HepG2 (cell line): ENCODE measurements around the gene TTC22. TPM values are rescaled to one million over a fixed set of nuclear protein-coding genes. Genes with fewer than 3 reads are reported as not detected.

ENCODE experiments used
- ATAC-seq: fragments of 200-7000 bp; cut with Tn5 transposase; 3 replicates; pipeline ENCODE4 v1.9.1; 2020; ENCODE audit warnings: mild to moderate bottlenecking, moderate library complexity
- BruUV-seq: library from RNA; stranded (reverse); fragments of 400-500 nt; replicated peaks from 2 replicates; lab custom pipeline; 2021; lab: Mats Ljungman, UMichigan
- CTCF ChIA-PET: fragments of 300-600 bp; formaldehyde crosslinking; extraction: SDS; loops from one replicate; lab custom pipeline; 2021; ENCODE audit warnings: low total read pairs, inconsistent platforms, low intra/inter-chr PET ratio; lab: Yijun Ruan, JAX
- POLR2A ChIA-PET: fragments of 350-600 bp; sonication (Branson Sonifier 250); formaldehyde crosslinking; loops from one replicate; lab custom pipeline; 2020; ENCODE audit warnings: antibody characterized with exemption, inconsistent platforms; lab: Yijun Ruan, JAX
- DNase-seq: peaks from one replicate; pipeline ENCODE4 v3.0.0-alpha.2; 2015; ENCODE audit warnings: low spot score
- FAIRE-seq: peaks from 3 replicates; lab custom pipeline; 2011; peaks lifted over from hg19 to GRCh38; lab: Jason Lieb, UNC
- H2AFZ ChIP-seq: one replicate; pipeline ENCODE4 v1.6.1; 2011; ENCODE audit warnings: low read length, inconsistent platforms
- H3K27ac ChIP-seq: fragments of 300-600 bp; 3 replicates; pipeline ENCODE4 v1.8.0; 2011; ENCODE audit warnings: mixed run types, mild to moderate bottlenecking, mixed read lengths, low read length, inconsistent platforms; ENCODE audit not compliant: insufficient read depth; ENCODE audit errors: extremely low read length
- H3K27me3 ChIP-seq, 2 experiments: fragments of 200-600 bp in 1 of 2; 2 replicates in 1 of 2; 3 replicates in 1 of 2; pipeline versions ENCODE4 v1.6.0 to v1.8.0; 2011; ENCODE audit warnings: low read length in 2 of 2, mild to moderate bottlenecking in 2 of 2, moderate library complexity in 2 of 2, inconsistent platforms in 1 of 2; ENCODE audit not compliant: insufficient read depth in 2 of 2, control insufficient read depth in 1 of 2
- H3K36me3 ChIP-seq, 2 experiments: fragments of 200-600 bp in 1 of 2; replicated peaks in 1 of 2; 2 replicates in 1 of 2; 3 replicates in 1 of 2; pipeline versions ENCODE4 v1.5.1 to v1.8.0; 2011; ENCODE audit warnings: low read length in 2 of 2, inconsistent platforms in 1 of 2; ENCODE audit not compliant: insufficient read depth in 2 of 2, control insufficient read depth in 1 of 2
- H3K4me1 ChIP-seq: 2 replicates; pipeline ENCODE4 v1.5.1; 2012; ENCODE audit warnings: low read length, inconsistent platforms; ENCODE audit not compliant: insufficient read depth
- H3K4me2 ChIP-seq: 2 replicates; pipeline ENCODE4 v1.6.0; 2011; ENCODE audit warnings: low read depth, low read length, inconsistent platforms
- H3K4me3 ChIP-seq, 3 experiments: fragments of 200-600 bp in 1 of 3; sonication (generic), shearing (Covaris generic) in 1 of 3; replicated peaks in 1 of 3; 2 replicates each; pipeline ENCODE4 v1.5.1; 2011 to 2016; ENCODE audit warnings: low read length in 3 of 3, inconsistent platforms in 2 of 3, low read depth in 2 of 3, mild to moderate bottlenecking in 2 of 3, control low read depth in 1 of 3, mixed read lengths in 1 of 3; ENCODE audit not compliant: insufficient read depth in 1 of 3
- H3K79me2 ChIP-seq: one replicate; pipeline ENCODE4 v1.6.1; 2011; ENCODE audit warnings: low read length, inconsistent platforms; ENCODE audit not compliant: insufficient read depth
- H3K9ac ChIP-seq: 2 replicates; pipeline ENCODE4 v1.6.0; 2011; ENCODE audit warnings: mild to moderate bottlenecking, low read depth, low read length, inconsistent platforms; ENCODE audit not compliant: insufficient read depth
- H3K9me3 ChIP-seq: 2 replicates; pipeline ENCODE4 v1.5.1; 2012; ENCODE audit warnings: mild to moderate bottlenecking, low read length
- H4K20me1 ChIP-seq: 2 replicates; pipeline ENCODE4 v1.6.0; 2011; ENCODE audit warnings: inconsistent platforms, mild to moderate bottlenecking, low read length, moderate library complexity; ENCODE audit not compliant: insufficient read depth
- ARNTL ChIP-seq: sonication (generic); formaldehyde crosslinking; IDR thresholded peaks from 2 replicates; pipeline ENCODE4 v1.4.0; 2020; ENCODE audit warnings: mild to moderate bottlenecking, missing genetic modification reagents
- CEBPB ChIP-seq: IDR thresholded peaks from 2 replicates; pipeline ENCODE4 v1.6.1; 2011; ENCODE audit warnings: low read depth, low read length, improper control_type of control experiment, borderline replicate concordance
- CENPX ChIP-seq: sonication (generic); formaldehyde crosslinking; IDR thresholded peaks from 2 replicates; pipeline ENCODE4 v1.9.0; 2021; ENCODE audit warnings: mild to moderate bottlenecking, missing genetic modification reagents, moderate library complexity
- IKZF4 ChIP-seq: sonication (generic); formaldehyde crosslinking; IDR thresholded peaks from 2 replicates; pipeline ENCODE4 v1.5.1; 2020; ENCODE audit warnings: borderline replicate concordance, mild to moderate bottlenecking, low read depth, missing genetic modification reagents; ENCODE audit errors: not compliant biosample characterization
- JUNB ChIP-seq: sonication (generic); formaldehyde crosslinking; IDR thresholded peaks from 2 replicates; pipeline ENCODE4 v1.8.0; 2022; ENCODE audit warnings: missing genetic modification reagents, mild to moderate bottlenecking, borderline replicate concordance
- PATZ1 ChIP-seq: sonication (generic); formaldehyde crosslinking; IDR thresholded peaks from 2 replicates; pipeline ENCODE4 v1.4.0; 2020; ENCODE audit warnings: missing genetic modification reagents
- PLRG1 ChIP-seq: fragments of 450-650 bp; conservative IDR thresholded peaks from 2 replicates; pipeline ENCODE4 v1.6.1; 2016
- SCMH1 ChIP-seq: sonication (generic); formaldehyde crosslinking; IDR thresholded peaks from 2 replicates; pipeline ENCODE4 v1.9.0; 2021; ENCODE audit warnings: missing genetic modification reagents, mild to moderate bottlenecking, borderline replicate concordance
- STAG1 ChIP-seq: sonication (generic); formaldehyde crosslinking; IDR thresholded peaks from 2 replicates; pipeline ENCODE4 v1.4.0; 2020; ENCODE audit warnings: missing genetic modification reagents
- TFDP2 ChIP-seq: sonication (generic); formaldehyde crosslinking; IDR thresholded peaks from 2 replicates; pipeline ENCODE4 v1.4.0; 2020; ENCODE audit warnings: missing genetic modification reagents
- ZEB1 ChIP-seq: IDR thresholded peaks from 2 replicates; pipeline ENCODE4 v1.6.1; 2012; ENCODE audit warnings: mild to moderate bottlenecking, low read depth, inconsistent platforms; ENCODE audit not compliant: insufficient replicate concordance
- ZFP62 ChIP-seq: sonication (generic); formaldehyde crosslinking; IDR thresholded peaks from 2 replicates; pipeline ENCODE4 v1.4.0; 2020; ENCODE audit warnings: missing genetic modification reagents
- ZFP91 ChIP-seq: sonication (generic); formaldehyde crosslinking; IDR thresholded peaks from 2 replicates; pipeline ENCODE4 v1.9.0; 2022; ENCODE audit warnings: missing genetic modification reagents, mild to moderate bottlenecking, borderline replicate concordance
- ZNF205 ChIP-seq: IDR thresholded peaks from 2 replicates; pipeline ENCODE4 v1.6.1; 2018; ENCODE audit warnings: missing biosample characterization, missing genetic modification reagents
- ZNF281 ChIP-seq: sonication (generic); formaldehyde crosslinking; IDR thresholded peaks from 2 replicates; pipeline ENCODE4 v1.4.0; 2020; ENCODE audit warnings: missing genetic modification reagents, borderline replicate concordance
- WGBS: methylation state at CpG from one replicate; pipeline ENCODE4 v1.1.6; 2017; ENCODE audit warnings: low lambda C conversion rate; 5-methylcytosine and 5-hydroxymethylcytosine counted together
- in situ Hi-C: cut with HindIII; loops from 2 replicates; pipeline ENCODE4 v1.10.0; 2017; ENCODE audit warnings: low pct_unique_long_range_greater_than_20kb; ENCODE audit not compliant: extremely low pct_ligation_motif_present
- intact Hi-C: fragments of 100-400 bp; cut with micrococcal nuclease; formaldehyde crosslinking; loops from one replicate; pipeline ENCODE4 v1.10.0; 2022; ENCODE audit not compliant: unreplicated experiment
- polyA plus RNA-seq, 8 experiments: library from polyadenylated mRNA; depleted of rRNA in 3 of 8; stranded (reverse) in 7 of 8; unstranded in 1 of 8; fragments of >200 nt; fragmentation: Illumina TruSeq in 4 of 8; extraction: Trizol in 4 of 8; gene quantifications; 2 replicates each; pipeline versions ENCODE4 v1.2.1 to v1.2.3, GENCODE V29; 2011 to 2016; ENCODE audit warnings: low read depth in 4 of 8, missing spikeins in 1 of 8, mixed read lengths in 1 of 8; ENCODE audit not compliant: insufficient read depth in 1 of 8
- total RNA-seq, 5 experiments: library from RNA; depleted of rRNA; stranded (reverse); fragments of >200 nt; fragmentation: Illumina TruSeq; extraction: Trizol; gene quantifications; 2 replicates each; pipeline ENCODE4 v1.2.3, GENCODE V29; 2016; ENCODE audit warnings: low read depth in 1 of 5

The TTC22 gene
- total and polyA plus RNA-seq, 2 of the 13 experiments (the other 11 are each of a cell fraction or from before 2014, with no cell fraction given), result not detected

- Histone ChIP-seq H3K36me3 (no peaks in the 10 kb centered on the region), H4K20me1 (no peaks in the 10 kb centered on the region), H3K27ac (peak within 1 kb of the TSS; percentile 84), H3K4me2 (peak within 1 kb of the TSS; percentile 79), H3K4me1 (peaks cover 24% of the 10 kb centered on the region), H3K79me2 (peaks cover 14% of the 10 kb centered on the region), H2AFZ (peak within 1 kb of the TSS; percentile 43), H3K9ac (peak within 1 kb of the TSS; percentile 92), H3K27me3 (no peaks in the 10 kb centered on the region), H3K4me3 (peak within 1 kb of the TSS; percentile 77 to 94 (median 88)), H3K9me3 (no peaks in the 10 kb centered on the region)
- CTCF ChIA-PET, result no interaction called here
- under 1% methylated on average over 19 of the region's 57 CpGs for WGBS
- peak; percentile 99 for DNase-seq
- intact Hi-C loops, result loop anchor here (2.0 kb wide), 1 partner anchor 30 kb away; no protein-coding TSS in a partner anchor
- POLR2A ChIA-PET, result interaction anchor here (1.0 kb wide), 1 partner anchor 49 kb away, joined by 3 read pairs; the partner anchor contains the start of gene TTC4
- peak; percentile 94 for ATAC-seq
- peak; percentile 97 for FAIRE-seq
- no TSS peak for BruUV-seq
- in situ Hi-C loops, result no loop called here
- TF ChIP-seq CEBPB (no peak), TFDP2 (CRISPR knock-in tag) (peak; percentile 82), STAG1 (CRISPR knock-in tag) (no peak), PLRG1 (no peak), IKZF4 (CRISPR knock-in tag) (peak; percentile 26), SCMH1 (no peak), PATZ1 (CRISPR knock-in tag) (peak; percentile 36; the same call in 1 of the 2 replicates), ZFP91 (CRISPR knock-in tag) (peak; percentile 89; the same call in 1 of the 2 replicates), JUNB (CRISPR knock-in tag) (no peak), ZEB1 (no peak), ZFP62 (no peak), ZNF205 (CRISPR knock-in tag) (no peak), CENPX (CRISPR knock-in tag) (no peak), ARNTL (CRISPR knock-in tag) (0 out of 2 replicates have a peak, but pooled peaks have one; percentile 40), ZNF281 (CRISPR knock-in tag) (no peak)
Measured at GRCh38 chr1:54764133-54764921, 36.8 kb downstream of the TTC22 start, which contains the start of gene PARS2. Gene PARS2, minus strand, starts transcription at chr1:54764523. Its CDS starts 5,362 bp downstream, at chr1:54759161.
